ENCODE measurements around the gene GJA8. TPM values are rescaled to one million over a fixed set of nuclear protein-coding genes. Genes with fewer than 3 reads are reported as not detected.
"Not testable (repeated sequence)": the region's sequence is repeated elsewhere in the genome, so short reads cannot be mapped to it uniquely, and the experiment has no call there.

Gene GJA8
- total RNA-seq, 1 experiment from 2014 or later = not detected

DNA sequence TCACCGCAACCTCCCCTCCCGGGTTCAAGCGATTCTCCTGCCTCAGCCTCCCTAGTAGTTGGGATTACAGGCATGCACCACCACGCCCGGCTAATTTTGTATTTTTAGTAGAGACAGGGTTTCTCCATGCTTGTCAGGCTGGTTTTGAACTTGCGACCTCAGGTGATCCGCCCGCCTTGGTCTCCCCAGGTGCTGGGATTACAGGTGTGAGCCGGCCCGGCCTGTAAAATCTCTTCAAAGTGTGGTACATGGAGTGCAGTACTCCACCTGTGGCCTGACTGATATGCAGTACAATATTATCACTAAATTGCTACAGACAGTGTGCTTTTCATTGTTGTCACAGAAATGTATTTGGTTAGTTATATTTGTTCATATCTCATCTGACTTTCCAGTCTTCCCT, 25.1 kb downstream of the GJA8 start:
- not testable (repeated sequence) for DNase-seq (ENCODE audit: low spot score)

DNA sequence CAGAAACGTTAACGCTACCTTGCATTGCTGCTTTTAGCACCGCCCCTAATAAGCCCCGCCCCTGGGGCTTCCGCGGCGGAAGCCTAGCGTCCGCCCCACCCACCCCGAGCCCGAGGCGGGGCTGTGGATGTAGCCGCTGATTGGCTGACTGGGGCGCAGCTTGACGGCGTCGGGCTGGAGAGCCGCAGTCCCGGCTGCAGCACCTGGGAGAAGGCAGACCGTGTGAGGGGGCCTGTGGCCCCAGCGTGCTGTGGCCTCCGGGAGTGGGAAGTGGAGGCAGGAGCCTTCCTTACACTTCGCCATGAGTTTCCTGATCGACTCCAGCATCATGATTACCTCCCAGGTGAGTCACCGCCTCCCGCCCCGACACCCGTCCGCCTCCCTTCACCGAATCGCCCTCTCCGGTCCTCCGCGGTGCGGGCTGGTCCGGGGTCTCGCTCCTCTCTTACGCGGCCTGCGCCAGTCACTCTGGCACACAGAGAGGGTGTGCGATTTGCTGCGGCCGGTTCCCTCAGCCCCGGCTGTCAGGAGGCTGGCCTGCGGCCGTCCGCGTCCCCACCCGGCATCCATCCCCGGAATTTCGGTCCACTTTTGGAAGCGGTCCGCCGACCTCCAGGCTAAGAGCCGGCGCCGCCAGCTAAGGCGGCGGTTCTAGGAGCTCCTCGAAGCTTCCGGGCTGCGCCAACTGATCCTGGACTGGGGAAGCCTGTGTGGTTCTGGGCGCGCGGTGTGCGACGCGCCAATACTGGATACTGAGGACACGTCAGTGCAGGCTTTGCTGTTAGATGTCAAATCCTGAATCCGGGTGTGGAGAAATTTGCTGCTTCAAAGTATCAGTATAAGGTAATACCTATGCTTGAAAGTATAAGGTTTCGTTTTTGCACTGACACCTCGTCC, 25.9 kb downstream of the GJA8 start, which contains the start of gene GPR89B:
TSS of gene GPR89B (plus strand) at position 185 of the 897 bp plus-strand sequence. CDS start at position 302, 117 bp downstream.
- DNase-seq (ENCODE audit: low spot score) = peak; percentile 81

DNA sequence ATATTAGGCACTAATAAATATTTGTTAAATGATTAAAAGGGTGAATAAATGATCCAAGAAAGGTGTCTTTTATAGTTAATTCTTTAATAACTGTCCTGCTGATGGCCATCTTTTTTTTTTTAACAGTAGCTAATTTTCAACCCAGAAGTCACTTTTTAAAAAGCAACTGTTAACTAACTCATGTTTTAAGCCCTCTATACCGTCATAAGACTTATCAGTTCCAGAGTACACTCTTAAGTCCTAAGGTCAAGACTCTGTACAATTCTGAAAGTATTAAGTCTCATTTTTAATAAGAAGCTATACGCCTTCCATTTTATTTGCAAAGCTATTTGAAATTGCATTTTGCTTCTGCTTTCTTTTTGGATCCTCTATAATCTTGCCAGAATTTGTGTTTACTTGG, 28.5 kb downstream of the GJA8 start:
- not testable (repeated sequence) for DNase-seq (ENCODE audit: low spot score)

DNA sequence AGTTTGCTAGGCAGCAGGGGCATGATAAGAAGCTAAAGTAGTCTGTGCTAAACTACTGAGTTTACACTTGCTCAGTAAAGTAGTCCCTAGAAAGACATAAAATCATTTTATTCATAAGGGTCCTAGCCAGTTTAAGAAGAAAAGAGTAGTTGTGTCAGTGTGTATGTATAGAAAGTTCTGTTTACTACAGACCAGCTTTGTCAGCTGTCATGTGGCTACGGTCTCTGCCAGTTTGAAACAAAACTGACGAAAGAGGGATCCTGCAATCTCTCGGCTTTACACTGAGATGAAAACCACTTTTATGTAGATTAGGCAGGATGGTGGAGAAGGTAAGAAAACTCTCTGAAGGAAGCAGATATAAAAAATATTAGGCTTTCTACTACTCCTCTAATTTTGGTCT, 32.7 kb downstream of the GJA8 start:
- not testable (repeated sequence) for DNase-seq (ENCODE audit: low spot score)

DNA sequence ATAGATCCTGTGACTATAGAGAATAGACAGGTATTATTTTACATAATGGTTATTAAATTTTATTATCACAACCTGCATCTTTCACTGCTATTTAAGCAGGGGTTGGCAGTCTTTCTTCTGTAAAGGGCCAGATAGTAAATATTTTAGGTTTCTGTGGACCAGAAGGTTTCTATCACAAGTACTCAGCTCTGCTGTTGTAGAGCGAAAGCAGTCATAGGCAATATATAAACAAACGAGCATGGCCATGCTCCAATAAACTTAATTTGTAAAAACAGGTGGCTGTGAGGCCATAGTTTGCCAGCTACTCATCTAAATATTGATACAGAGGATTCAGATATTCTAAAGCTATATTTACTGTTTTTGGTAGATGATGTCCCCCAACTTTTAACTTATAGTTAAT, 37.9 kb downstream of the GJA8 start:
- DNase-seq (ENCODE audit: low spot score) = not testable (repeated sequence)

DNA sequence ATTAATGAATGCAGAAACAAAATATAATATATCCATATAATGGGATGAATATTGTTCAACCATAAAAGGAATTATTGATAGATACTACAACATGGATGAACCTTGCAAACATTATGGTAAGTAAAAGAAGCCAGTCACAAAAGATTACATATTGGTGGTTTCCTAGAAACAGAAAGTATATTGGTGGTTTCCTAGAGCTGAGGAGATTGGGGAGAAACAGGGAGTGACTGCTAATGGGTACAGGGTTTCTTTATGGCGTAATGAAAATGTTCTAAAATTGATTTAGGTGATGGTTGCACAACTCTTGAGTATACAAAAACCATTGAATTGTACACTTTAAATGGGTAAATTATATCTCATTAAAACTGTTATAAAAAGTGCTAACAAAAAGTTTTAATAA, 40.0 kb downstream of the GJA8 start:
- not testable (repeated sequence) for DNase-seq (ENCODE audit: low spot score)

DNA sequence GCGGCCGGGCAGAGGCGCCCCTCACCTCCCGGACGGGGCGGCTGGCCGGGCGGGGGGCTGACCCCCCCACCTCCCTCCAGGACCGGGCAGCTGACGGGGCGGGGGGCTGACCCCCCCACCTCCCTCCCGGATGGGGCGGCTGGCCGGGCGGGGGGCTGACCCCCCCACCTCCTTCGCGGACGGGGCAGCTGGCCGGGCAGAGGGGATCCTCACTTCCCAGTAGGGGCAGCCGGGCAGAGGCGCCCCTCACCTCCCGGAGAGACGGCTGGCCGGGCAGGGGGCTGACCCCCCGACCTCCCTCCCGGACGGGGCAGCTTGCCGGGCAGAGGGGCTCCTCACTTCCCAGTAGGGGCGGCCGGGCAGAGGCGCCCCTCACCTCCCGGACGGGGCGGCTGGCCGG, 46.9 kb downstream of the GJA8 start:
- not testable (repeated sequence) for DNase-seq (ENCODE audit: low spot score)

Other genes with a start within 250 kb of the GJA8 start
- gene ACP6, start 232.3 kb upstream of the GJA8 start, total RNA-seq (2014; rRNA removed; shearing (Covaris generic)) = 7.3 and 10.9 TPM in 2 replicates
- 0.15 and 0.41 TPM in 2 replicates for gene GJA5, start 142.2 kb upstream of the GJA8 start, total RNA-seq (2014; rRNA removed; shearing (Covaris generic))
- gene GPR89B, start 25.6 kb downstream of the GJA8 start, total RNA-seq (2014; rRNA removed; shearing (Covaris generic)) = 12.3 and 15.2 TPM in 2 replicates
- gene NBPF11, start 249.5 kb downstream of the GJA8 start, total RNA-seq (2014; rRNA removed; shearing (Covaris generic)) = 1.7 and 3.9 TPM in 2 replicates